Measurements from ENCODE around the gene VGLL4. TPM values are rescaled to one million over a fixed set of nuclear protein-coding genes. Genes with fewer than 3 reads are reported as not detected.
A peak's percentile ranks its signal among the peaks of the same experiment; 100 is the strongest.
"Not testable (repeated sequence)": the region's sequence is repeated elsewhere in the genome, so short reads cannot be mapped to it uniquely, and the experiment has no call there.

VGLL4 gene
- total RNA-seq, 6 donors from 2014 or later: 46.5 to 93.6 (median 60.1) TPM

- Histone ChIP-seq H3K27me3 (no peaks in the 10 kb centered on the region), H3K27ac (no peak overlapping the region), H3K36me3 (peaks cover 7 to 22% (median 10%) of the 10 kb centered on the region in 4 donors), H3K4me3 (no peak overlapping the region), H3K9me3 (no peaks in the 10 kb centered on the region), H3K4me1 (peaks cover 24 to 46% (median 35%) of the 10 kb centered on the region in 4 donors)
- no peak for ATAC-seq (ENCODE audit: low FRiP score in 2 of 2)
- TF ChIP-seq POLR2AphosphoS5 (IDR thresholded peaks at IDR 0.05) (no peak), CTCF (IDR thresholded peaks at IDR 0.05) (no peak), EP300 (IDR thresholded peaks at IDR 0.05) (no peak)
- WGBS, 2 donors: 80 to 84% methylated on average over 7 of the region's 7 CpGs
- DNase-seq: no peak
Observed at GRCh38 chr3:11596387-11596786, 47.3 kb downstream of the VGLL4 start.

GRCh38 chr3:11595024-11595423, 48.7 kb downstream of the VGLL4 start:
- not testable (repeated sequence) for H3K36me3 ChIP-seq; H3K9me3 ChIP-seq; H3K27ac ChIP-seq; H3K27me3 ChIP-seq; ATAC-seq (ENCODE audit: low FRiP score in 2 of 2); H3K4me3 ChIP-seq; DNase-seq
- WGBS, 2 donors: 90 to 96% methylated on average over 5 of the region's 5 CpGs
- H3K4me1 ChIP-seq: peaks cover 25 to 48% (median 40%) of the 10 kb centered on the region in 4 donors

DNA sequence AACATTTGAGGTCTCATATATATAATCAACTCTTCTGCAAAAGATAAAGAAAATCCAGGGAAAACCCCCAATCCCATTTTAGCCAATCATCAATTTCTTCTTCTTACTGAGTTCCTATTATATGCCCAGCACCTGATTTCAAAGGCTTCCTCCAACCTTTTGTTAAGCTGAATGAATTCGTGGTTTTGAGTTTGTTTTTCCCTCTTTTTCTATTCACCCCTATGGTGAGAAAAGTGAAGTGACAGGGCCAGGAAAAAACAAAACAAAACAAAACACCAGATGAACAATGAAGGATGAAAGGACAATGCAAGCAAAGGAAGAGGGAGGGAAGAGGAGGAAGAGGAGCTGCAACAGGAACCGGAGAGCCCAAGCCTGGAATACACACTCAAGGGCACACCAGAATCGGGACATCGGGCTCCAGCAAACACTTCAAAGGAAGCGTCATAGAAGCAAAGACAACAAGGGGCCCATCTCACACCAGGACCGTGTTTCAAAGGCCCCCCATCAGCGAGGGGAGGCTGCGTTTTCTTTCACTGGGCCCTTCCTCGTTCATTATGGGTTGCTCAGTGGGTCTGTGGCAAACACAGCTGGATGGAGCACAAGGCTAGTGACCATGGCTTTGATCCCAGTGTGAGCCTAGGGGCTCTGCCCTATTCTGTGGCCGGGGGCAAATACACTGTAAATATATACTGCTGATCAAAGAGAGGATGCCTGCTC, 50.2 kb downstream of the VGLL4 start:
- WGBS, 2 donors: 68 to 69% methylated on average over 9 to 10 of the region's 10 CpGs
- no peaks in the 10 kb centered on the region for H3K9me3 ChIP-seq
- H3K27me3 ChIP-seq: no peaks in the 10 kb centered on the region
- DNase-seq (no peak), ATAC-seq (ENCODE audit: low FRiP score in 2 of 2) (no peak)
- H3K4me3 ChIP-seq: no peak overlapping the region
- TF ChIP-seq CTCF (IDR thresholded peaks at IDR 0.05) (no peak), POLR2A (IDR thresholded peaks at IDR 0.05) (no peak), POLR2AphosphoS5 (IDR thresholded peaks at IDR 0.05) (no peak), EP300 (IDR thresholded peaks at IDR 0.05) (no peak)
- peak overlapping the region in 2 of 4 donors; percentile 5 to 58 for H3K27ac ChIP-seq
- peaks cover 0 to 4% (median 0%) of the 10 kb centered on the region in 4 donors for H3K36me3 ChIP-seq
- peaks cover 35 to 58% (median 48%) of the 10 kb centered on the region in 4 donors for H3K4me1 ChIP-seq

GRCh38 chr3:11592445-11593298, 51.0 kb downstream of the VGLL4 start:
- no peak for DNase-seq
- ATAC-seq (ENCODE audit: low FRiP score in 2 of 2): peak in 1 of 2 donors; percentile 70
- WGBS, 2 donors: 69 to 74% methylated on average over 13 to 14 of the region's 14 CpGs
- H3K4me3 ChIP-seq: no peak overlapping the region
- H3K4me1 ChIP-seq: peaks cover 35 to 65% (median 51%) of the 10 kb centered on the region in 4 donors
- no peaks in the 10 kb centered on the region for H3K27me3 ChIP-seq
- H3K9me3 ChIP-seq: no peaks in the 10 kb centered on the region
- TF ChIP-seq EP300 (IDR thresholded peaks at IDR 0.05): no peak
- no peak for TF ChIP-seq POLR2AphosphoS5 (IDR thresholded peaks at IDR 0.05)
- TF ChIP-seq CTCF (IDR thresholded peaks at IDR 0.05): no peak
- TF ChIP-seq POLR2A (IDR thresholded peaks at IDR 0.05): no peak
- H3K27ac ChIP-seq: peak overlapping the region; percentile 57 to 65 (median 59)
- peaks cover 0 to 4% (median 0%) of the 10 kb centered on the region in 4 donors for H3K36me3 ChIP-seq
